SW480 (cell line): ENCODE measurements around the gene CLN5.

Experiments used
- DNase-seq: peaks from one replicate; pipeline ENCODE4 v3.0.0-alpha.2; 2016; ENCODE audit warnings: low spot score

CLN5 gene

DNA sequence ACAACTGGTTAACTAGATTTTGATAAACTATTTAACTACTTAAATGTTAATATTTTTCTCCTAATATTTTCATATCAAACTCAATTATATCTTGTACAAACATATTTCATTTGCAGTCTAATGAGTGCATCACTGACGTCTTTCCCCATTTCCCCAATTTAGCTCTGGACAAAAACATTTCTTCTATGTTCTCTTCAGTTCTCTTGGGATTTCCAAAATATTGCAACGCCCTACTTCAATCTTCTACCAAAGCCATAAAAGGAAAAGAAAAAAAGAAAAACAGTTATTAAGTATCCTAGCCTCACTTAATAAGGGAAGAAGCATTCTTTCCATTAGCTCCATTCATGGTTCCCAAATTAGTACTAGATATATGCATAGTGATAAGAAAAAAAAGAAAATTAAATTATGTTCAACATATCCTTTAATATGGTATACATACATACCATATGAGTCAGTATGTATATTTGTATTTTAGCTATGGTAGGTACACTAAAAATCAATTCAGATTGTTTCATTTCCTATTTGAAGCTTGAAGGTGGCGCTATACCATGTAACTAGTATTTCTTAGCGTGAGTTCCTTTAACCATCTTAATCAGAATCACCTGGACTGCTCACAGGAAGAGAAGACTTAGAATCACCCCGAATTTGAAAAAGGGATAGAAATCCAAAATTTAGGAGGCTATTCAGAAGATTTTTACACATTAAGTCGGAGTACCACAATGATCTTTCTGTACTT is 25.2 kb downstream of the CLN5 start:
- DNase-seq, result no peak

DNA sequence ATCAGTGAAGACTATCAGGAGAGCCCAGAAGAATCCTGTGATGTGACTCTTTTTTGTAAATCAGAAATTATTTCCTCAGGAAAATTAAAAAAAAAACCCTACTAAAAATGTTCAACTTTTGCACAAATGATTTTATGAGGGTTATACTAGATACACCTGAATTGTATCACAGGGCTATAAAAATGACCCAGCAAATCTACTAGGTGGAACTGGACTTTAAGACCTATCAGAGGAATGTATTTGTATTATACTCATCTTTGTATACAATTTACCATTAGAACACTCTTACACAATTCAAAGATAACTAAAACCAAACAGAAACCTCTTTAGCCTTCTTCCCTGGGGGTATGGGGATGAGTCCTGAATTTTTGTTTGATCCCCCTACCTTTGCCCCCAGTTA is 27.9 kb downstream of the CLN5 start:
- DNase-seq, result no peak

DNA sequence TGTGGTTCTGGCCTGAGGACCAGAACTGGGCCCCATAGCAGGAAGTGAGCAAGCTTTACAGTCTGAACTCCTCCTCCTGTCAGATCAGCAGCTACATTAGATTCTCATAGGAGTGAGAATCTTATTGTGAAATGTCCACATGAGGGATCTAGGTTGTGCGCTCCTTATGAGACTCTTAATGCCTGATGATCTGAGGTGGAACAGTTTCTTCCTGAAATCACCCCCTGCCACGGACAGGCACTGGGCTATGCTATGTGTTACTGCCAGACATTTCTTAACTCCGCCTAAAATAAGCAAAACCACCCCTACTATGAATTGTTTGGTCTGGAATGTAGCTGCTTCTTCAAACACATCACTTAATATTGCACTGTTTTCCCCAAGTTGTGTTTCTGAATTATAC is 30.5 kb downstream of the CLN5 start:
- DNase-seq, result no peak

DNA sequence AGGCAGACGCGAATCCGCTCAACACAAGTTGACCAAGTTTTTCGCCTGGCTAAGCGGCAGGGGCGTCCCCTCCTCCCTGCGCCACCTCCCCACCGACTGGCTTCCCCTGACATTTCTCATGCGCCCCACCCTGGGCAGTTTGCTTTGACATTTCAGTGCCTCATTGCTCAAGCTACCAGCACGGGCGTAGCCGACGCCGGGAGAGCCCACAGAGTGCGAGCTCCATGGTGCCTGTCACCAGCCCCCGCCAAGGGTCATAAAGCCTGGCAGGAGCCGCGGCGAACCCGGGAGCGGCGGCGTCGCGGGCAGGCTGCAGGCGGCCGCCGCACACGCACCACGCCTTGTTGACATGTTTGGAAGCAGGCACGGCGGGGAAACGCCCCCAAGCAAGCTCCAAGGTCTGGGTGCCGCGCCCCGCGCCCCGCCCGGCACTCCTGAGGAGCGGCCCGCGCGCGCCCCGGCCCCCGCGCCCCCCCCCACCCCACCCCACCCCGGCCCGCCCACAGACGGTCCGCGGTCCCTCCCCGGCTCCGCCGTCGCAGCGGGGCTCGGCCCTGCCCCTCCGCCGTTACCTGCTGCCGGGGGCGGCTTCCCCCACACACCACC is 34.5 kb downstream of the CLN5 start:
- DNase-seq, result peak; percentile 82

DNA sequence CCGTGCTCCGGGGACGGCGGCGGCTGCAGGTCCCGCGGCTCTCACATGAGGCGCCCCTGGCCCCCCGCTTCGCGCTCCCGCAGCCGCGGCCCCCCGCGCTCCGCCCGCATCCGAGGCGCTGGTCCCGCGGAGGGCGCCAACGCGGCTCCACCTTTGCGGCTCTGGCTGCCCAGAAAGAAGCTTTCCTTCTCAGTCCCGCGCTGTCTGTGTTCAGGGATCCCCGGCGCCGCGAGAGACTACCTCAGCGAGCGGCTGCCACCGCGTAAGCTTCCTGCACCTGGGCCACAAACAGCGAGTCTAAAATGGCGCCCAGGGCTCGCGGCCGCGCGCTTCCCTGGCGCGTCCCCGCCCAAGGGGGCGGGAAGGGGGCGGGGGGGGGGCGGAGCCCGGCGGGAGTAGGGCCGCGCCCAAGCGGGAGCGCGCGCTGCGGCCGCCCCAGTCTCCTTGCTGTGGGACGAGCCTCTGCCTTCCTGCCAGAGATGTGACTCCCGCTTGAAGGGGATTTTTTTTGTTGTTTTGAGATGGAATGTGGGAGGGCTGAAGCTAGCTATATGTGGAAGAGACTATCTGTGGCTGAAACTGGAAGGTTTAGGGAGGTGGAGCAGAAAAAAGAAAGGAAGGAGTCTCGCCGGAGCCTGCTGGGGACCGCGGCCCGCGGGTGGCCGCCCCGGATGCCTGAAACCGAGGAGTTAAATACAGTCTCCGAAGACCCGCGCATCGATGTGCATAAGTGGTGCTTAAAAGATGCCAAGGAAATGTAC is 35.2 kb downstream of the CLN5 start, which contains the start of gene FBXL3:
FBXL3 (minus strand) TSS at position 299 of the 761 bp plus-strand sequence. CDS start 5,299 bp downstream, outside the sequence.
- peak; percentile 82 for DNase-seq

DNA sequence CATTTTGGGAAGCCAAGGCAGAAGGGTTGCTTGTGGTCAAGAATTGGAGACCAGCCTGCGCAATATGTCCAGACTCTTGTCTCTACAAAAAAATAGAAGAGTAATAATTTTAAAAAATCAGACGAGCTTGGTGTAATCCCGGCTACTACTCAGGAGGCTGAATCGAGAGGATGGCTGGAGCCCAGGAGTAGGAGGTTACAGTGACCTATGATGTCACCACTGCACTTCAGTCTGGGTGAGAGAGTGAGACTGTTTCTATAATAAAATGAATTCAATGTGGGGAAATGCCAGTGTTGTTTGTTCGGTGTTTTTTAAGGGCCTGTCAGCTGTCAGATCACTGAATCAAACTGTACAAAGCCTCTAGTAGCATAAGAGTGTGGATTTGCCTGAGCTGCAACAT is 36.3 kb downstream of the CLN5 start:
- DNase-seq, result no peak

DNA sequence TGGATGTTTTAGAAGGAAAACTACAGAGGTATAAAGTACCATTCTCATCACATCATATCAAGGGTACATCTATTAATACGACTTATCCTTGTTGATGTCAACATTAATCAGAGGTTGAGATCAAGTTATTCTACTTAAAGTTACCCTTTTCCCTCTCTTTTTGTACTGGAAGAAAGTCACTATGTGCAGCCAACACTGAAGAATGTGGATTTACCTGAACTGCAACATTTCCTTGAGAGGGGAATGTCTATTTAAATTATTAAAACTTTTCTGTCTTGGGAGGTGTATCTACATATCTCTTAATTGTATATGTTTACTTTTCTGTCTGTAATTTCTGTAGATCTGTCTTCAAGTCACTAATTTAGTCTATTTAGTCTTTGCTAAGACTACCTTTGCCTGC is 37.6 kb downstream of the CLN5 start:
- DNase-seq, result no peak

DNA sequence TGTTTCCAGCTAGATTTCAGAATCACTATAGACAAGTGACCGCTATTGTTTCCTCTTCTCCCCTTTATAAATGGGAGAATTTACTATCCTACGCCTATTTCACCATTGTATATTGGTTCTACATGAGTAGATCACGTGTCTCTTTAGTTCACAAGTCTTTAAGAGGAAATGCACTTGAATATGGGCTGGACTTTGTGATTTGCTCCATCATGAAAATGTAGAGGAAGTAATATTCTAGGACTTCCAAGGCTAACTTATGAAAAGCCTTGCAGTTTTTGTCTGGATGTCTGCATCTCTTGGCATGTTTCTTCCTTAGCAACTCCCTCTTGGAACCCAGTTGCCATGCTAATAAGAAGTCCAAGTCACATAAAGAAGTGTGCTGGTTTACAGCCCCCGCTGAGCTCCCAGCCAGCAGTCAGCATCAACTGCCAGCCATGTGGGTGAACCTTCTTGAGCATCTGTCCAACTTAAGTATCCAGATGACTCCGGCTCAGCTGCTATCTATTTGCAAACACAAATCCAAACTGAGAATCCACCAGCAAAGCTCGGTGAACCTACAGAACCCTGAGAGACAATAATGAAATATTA is 39.9 kb downstream of the CLN5 start:
- DNase-seq, result no peak

DNA sequence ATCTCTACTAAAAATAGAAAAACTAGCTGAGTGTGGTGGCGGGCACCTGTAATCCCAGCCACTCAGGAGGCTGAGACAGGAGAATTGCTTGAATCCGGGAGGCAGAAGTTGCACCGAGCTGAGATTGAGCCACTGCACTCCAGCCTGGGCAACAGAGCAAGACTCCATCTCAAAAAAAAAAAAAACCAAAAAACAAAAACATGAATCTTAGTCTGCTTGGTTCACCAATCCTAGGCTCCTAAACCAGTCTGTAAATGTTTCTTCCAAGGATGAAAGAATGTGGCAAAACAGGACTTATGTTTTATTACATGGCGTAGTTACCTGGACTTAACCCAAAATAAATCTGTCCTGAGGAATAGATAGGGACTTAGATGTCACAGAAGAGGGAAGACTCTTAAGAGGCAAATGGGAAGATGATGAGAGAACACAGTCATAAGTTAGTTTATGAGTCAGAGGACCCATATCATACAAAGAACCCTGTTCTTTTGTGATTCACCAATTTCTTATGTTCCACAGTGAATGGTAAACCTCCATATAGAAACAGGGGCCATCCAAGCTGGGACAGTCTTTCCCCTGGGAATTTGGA is 41.9 kb downstream of the CLN5 start:
- no peak for DNase-seq

DNA sequence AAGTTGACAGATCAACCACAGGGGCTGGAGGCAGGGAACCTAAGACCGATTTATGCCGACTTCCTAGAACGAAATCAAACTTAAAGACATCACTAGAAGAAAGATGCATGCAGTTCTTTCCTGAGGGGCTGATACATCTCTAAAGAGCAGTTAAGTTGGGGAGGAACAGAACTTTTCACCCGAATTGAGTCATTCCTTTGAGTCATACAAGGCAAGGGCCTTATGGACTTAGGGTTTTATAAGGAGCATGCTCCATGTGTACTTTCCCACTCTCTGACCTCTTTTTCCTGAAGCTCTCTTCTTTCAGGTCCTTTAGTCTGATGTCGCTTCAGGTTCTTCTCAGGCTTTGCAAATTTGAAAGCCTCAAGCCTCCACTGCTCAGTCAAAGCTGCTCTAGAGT is 43.0 kb downstream of the CLN5 start:
- no peak for DNase-seq

DNA sequence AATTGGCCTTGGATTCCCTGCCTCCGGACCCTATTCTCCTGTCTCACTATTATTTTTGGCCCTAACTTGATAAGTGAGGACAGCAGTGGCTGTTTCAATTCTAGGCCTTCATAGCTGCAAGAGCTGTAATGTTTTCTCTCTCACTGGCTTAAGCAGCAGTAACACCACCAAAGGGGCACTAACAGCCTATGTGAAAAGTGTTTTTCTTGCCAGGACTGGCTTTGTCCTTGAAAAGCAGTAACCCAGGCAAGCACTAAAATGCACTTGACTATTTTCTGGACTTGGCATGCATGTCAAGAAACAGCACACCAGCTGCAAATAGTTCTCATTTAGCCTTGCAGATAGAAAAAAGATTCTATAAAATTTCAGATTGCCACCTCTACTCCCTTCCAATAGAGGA is 44.4 kb downstream of the CLN5 start:
- no peak for DNase-seq

DNA sequence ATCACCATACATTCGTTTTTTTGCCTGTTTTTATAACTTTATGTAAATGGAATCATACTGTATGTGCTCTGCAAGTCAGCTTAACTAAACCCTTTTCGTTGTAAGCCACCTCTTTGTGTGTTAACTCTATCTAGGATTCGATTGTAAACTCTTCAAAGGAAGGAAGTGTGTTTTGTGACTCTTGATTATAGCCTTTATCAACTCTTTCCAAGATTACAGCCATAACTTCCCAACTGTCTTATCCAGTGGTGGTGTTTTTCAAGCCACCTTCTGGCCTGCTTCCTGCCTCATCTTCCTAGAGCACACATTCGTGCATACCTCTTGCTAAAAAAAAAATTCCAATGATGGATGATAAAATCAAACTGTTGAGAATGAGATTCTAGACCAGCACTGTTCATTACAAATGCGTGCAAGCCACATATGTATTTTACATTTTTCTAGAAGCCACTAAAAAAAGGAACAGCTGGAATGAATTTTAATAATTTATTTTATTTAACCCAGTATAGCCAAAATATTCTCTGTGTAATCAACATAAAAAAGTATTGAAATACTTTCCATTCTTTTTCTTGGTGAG is 47.1 kb downstream of the CLN5 start:
- DNase-seq, result no peak

DNA sequence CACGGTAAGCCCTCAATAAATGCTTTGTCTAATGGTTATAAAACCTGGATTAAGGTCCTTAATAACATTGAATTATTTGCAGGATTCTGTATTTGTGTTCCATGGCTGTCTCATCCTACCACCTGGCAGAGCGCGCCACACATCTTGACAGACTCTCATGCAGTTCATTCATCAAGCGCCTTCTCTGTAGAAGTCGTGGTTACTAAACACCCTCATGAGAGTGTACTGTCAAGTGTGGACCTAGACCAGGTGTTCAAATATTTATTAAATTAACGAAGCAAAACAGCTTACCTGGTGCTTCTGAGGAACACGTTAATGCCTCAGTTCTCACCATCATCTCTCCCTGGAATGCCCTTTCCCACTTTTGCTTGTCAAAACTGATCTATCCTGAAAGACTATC is 48.2 kb downstream of the CLN5 start:
- no peak for DNase-seq

DNA sequence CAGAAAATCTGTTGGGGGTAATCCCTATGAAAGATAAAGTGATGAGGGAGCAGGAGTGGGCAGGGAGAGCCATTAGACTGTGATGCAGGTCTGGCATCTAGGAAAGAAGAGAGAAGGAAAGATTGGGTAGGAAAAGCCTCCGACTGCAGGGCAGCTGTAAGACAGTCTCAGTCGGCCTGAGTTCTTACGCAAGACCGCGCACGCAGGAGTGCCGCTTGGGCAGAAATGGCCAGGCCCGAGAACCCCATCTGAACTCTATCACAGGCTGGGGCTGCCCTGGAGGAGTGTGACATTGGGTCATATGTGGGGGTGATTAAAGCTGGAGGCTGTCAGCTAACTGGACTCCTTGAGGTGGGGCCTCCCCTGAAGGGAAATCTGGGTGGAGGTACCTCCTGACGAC is 49.0 kb downstream of the CLN5 start:
- no peak for DNase-seq

DNA sequence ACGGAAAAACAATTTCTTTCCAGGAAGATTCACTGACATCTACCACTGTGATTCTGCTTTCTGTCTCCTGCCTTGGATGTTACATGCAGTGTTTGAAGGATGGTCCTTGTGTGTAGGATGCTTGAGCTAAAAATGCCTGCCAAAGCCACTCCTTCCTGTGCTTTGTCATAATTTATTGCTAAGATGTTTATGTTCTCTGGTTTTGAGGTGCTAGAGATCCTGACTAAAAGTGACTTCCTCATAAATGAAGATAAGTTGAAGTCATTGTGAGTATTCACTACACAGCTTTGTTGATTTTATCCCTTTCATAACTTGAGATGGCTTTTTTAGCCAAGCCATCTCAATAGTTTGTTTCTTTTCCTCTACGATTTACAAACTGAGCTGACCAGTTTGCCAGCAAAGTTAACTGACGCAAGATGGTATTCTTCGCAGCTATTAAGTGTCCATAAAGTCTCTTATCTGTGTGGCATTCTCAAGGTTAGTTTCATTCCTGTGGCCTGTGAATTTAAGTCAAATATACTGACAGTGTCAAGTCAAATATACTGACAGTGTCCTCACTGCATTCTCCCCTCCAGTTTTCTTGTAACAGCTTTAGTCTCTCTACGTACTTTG is 50.8 kb downstream of the CLN5 start:
- no peak for DNase-seq

DNA sequence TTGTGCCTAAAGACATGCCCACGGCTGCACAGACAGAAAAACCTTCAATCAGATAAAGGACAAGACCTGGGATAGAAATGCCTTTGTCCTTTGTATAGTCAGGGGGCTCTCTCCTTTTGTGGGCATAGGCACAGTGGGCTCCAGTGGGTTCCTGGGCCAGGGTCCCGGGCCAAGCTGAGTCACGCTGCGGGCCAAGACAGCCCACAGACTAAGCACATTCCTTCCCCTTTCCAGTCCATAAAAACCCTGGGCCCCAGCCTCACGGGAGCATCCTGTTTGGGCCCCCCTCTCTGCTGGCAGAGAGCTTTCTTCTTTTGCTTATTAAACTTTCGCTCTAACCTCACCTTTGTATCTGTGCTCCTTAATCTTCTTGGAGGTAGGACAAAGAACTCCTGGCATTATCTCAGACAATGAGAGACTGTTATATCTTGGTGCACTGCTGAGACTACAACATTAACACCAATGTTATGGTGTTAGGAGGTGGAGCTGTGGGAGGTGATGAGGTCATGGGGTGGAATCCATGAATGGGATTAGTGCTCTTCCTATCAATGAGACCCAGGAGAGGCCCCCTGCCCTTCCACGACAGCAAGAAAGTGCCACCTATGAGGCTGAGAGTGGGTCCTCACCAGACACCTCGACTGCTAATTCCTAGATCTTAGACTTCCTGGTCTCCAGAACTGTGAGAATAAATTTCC is 55.9 kb downstream of the CLN5 start:
- DNase-seq, result no peak

DNA sequence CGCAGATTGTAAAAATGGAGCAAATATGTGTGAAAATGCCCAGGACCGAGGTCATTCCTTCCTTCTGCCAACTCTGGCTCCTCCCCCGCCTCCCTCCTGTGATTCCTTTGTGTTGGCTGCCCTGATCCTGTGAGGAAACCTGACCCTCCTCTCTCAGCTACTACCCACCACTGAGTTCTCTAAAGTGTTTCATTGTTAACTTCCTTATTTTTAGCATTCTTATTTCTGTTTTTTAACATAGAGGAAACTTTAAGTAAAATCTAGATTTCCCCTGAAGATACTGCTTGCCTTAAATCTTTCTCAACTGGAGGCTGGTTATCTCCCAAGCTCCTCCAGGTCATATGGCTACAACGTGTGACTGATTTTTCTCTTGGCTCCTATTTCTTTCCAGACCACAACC is 56.8 kb downstream of the CLN5 start:
- no peak for DNase-seq

DNA sequence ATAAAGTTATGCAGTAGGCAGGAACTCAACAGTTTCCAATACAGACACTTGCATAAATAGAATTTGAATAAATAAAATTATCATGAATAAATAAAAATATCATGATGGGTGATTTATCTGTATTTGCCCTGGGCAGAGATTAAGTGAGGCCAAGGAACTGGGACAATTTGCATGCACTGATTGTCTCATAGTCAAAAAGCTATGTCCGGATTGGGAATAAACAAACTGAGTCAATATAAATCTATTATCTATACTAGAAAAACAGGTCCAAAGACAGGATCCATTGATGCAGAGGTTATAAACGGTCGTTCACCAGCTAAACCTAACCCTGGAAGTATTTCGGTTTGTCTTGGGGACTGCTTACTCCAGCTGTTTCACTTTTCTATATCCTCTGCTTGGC is 61.3 kb downstream of the CLN5 start:
- no peak for DNase-seq
